Left ventricle myocardium inferior (tissue), 1 donor: Measurements from ENCODE around the gene FGFR2. TPM values are rescaled to one million over a fixed set of nuclear protein-coding genes. Genes with fewer than 3 reads are reported as not detected.

Source experiments
- DNase-seq: peaks from one replicate; pipeline ENCODE4 v3.0.0-alpha.2; 2020
- H3K27ac ChIP-seq: fragments of 200-600 bp; replicated peaks from 2 replicates; pipeline ENCODE4 v1.8.0; 2021
- H3K27me3 ChIP-seq: fragments of 200-600 bp; 2 replicates; pipeline ENCODE4 v1.8.0; 2021; ENCODE audit warnings: low read depth
- H3K36me3 ChIP-seq: fragments of 200-600 bp; 2 replicates; pipeline ENCODE4 v1.8.0; 2021
- H3K4me1 ChIP-seq: fragments of 200-600 bp; 2 replicates; pipeline ENCODE4 v1.8.0; 2021
- H3K4me3 ChIP-seq: fragments of 200-600 bp; 2 replicates; pipeline ENCODE4 v1.8.0; 2021; ENCODE audit warnings: mild to moderate bottlenecking, moderate library complexity
- H3K9me3 ChIP-seq: fragments of 200-600 bp; replicated peaks from 2 replicates; pipeline ENCODE4 v1.8.0; 2021
- CTCF ChIP-seq: fragments of 200-600 bp; IDR thresholded peaks from 2 replicates; pipeline ENCODE4 v1.8.0; 2021; ENCODE audit warnings: antibody characterized with exemption, mild to moderate bottlenecking, borderline replicate concordance
- intact Hi-C: fragments of 100-400 bp; cut with micrococcal nuclease; formaldehyde crosslinking; loops from one replicate; pipeline ENCODE4 v1.11.0; 2022
- total RNA-seq: library from RNA; stranded (reverse); fragmentation: NEBNext Ultra II Directional; extraction: Animal tissue kit (Norgen Biotek cat#: 25700); gene quantifications from one replicate; pipeline ENCODE4 v1.2.1, GENCODE V29; 2021
- donor health status: DM: no; HTN: yes; CAD: no; lungs with severe emphysema.

Gene FGFR2
- total RNA-seq, 1 donor from 2014 or later = 0.36 TPM

- peaks cover 93% of the 10 kb centered on the region for H3K27me3 ChIP-seq
- intact Hi-C loops = loop anchor here (10.0 kb wide), 1 partner anchor 647 kb away; no protein-coding TSS in a partner anchor
Measured at GRCh38 chr10:121601458-121601857, 3.2 kb upstream of the FGFR2 start.

DNA sequence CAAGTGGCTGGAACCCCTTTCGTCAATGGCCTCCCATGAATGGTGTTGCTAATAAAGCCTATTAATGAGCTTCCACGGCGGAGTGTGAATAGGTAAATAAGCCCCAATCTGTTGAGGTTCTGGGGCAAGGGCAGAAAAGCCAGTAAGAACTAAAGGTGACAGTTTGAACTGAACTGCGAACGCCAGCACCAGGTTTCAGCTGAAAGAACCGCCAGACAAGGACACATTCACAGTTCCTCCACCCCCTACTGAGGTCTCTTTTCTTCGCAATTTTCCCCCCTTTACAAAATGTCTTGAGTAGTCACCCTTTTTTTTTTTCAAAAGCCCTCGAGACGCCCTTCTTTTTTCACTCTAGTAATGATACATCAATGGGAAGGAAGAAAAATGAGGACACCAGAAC, 2.4 kb upstream of the FGFR2 start:
- H3K4me1 ChIP-seq = peaks cover 21% of the 10 kb centered on the region
- no peak for DNase-seq
- H3K27me3 ChIP-seq = peaks cover 93% of the 10 kb centered on the region
- TF ChIP-seq CTCF = no peak
- H3K4me3 ChIP-seq = no peak overlapping the region
- no peaks in the 10 kb centered on the region for H3K36me3 ChIP-seq
- H3K27ac ChIP-seq = no peak overlapping the region
- intact Hi-C loops = loop anchor here (10.0 kb wide), 1 partner anchor 646 kb away; no protein-coding TSS in a partner anchor
- H3K9me3 ChIP-seq = no peaks in the 10 kb centered on the region

More at GRCh38 chr10:121601458-121601857, 3.2 kb upstream of the FGFR2 start:
- Histone ChIP-seq H3K4me3 (no peak overlapping the region), H3K9me3 (no peaks in the 10 kb centered on the region), H3K36me3 (no peaks in the 10 kb centered on the region), H3K4me1 (peaks cover 21% of the 10 kb centered on the region), H3K27ac (no peak overlapping the region)
- no peak for TF ChIP-seq CTCF
- DNase-seq = no peak

GRCh38 chr10:121599947-121600346, 1.7 kb upstream of the FGFR2 start:
- TF ChIP-seq CTCF = no peak
- no peak for DNase-seq
- peaks cover 21% of the 10 kb centered on the region for H3K4me1 ChIP-seq
- H3K9me3 ChIP-seq = no peaks in the 10 kb centered on the region
- H3K27ac ChIP-seq = no peak overlapping the region
- peaks cover 95% of the 10 kb centered on the region for H3K27me3 ChIP-seq
- intact Hi-C loops = loop anchor here (10.0 kb wide), 1 partner anchor 645 kb away; no protein-coding TSS in a partner anchor
- H3K4me3 ChIP-seq = no peak overlapping the region
- no peaks in the 10 kb centered on the region for H3K36me3 ChIP-seq

GRCh38 chr10:121597504-121598262, 561 bp downstream of the FGFR2 start:
- peak overlapping the region; percentile 19 for H3K27ac ChIP-seq
- no peaks in the 10 kb centered on the region for H3K36me3 ChIP-seq
- intact Hi-C loops = no loop called here
- H3K4me1 ChIP-seq = peaks cover 21% of the 10 kb centered on the region
- no peaks in the 10 kb centered on the region for H3K9me3 ChIP-seq
- H3K27me3 ChIP-seq = peaks cover 95% of the 10 kb centered on the region
- H3K4me3 ChIP-seq = peak overlapping the region; percentile 65
- no peak for DNase-seq
- no peak for TF ChIP-seq CTCF

DNA sequence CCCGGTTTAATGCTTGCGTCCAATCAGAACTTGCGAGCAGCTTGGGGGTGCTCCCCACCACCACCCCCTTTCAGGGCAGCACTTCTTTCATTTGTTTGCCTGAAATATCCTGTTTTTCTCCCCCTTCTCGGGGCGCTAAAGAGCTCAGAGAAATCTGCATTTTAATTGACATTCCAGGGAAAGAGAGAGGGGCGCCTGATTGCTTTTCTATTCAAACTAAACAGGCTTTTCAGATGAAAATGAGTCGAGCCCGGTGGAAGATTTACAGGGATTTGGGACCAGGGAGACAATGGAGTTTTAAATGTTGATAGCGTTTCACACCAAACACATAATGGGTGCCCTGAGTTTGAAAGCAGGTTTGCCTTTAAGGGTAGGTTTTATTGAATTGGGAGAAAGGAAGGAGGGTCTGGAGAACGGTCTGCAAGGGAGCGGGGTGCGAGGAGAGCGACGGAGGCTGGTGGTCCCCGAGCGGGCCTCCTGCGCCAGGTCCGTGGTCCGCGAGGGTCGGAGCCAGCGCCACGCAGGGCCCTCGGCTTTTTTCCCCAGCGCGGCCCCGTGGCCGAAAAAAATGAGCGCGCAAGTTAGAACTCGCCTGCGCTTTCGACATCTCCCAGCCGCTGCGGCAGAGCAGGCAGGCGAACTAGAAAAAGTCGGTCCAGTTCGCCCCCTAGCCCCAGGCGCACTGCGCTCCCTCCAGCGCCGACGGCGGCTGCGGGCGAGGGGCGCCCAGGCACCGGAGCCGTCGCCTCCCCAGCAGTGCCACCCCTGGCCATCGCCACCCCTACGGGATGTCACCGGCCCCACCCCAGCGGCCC, 1.3 kb downstream of the FGFR2 start:
- intact Hi-C loops = no loop called here
- peaks cover 97% of the 10 kb centered on the region for H3K27me3 ChIP-seq
- DNase-seq = no peak
- peak overlapping the region; percentile 65 for H3K4me3 ChIP-seq
- TF ChIP-seq CTCF = no peak
- H3K4me1 ChIP-seq = peaks cover 21% of the 10 kb centered on the region
- H3K27ac ChIP-seq = no peak overlapping the region
- no peaks in the 10 kb centered on the region for H3K36me3 ChIP-seq
- H3K9me3 ChIP-seq = no peaks in the 10 kb centered on the region
